Measurements from ENCODE around the gene BTBD9.
"Not testable (repeated sequence)": the region's sequence is repeated elsewhere in the genome, so short reads cannot be mapped to it uniquely, and the experiment has no call there.

BTBD9 gene

DNA sequence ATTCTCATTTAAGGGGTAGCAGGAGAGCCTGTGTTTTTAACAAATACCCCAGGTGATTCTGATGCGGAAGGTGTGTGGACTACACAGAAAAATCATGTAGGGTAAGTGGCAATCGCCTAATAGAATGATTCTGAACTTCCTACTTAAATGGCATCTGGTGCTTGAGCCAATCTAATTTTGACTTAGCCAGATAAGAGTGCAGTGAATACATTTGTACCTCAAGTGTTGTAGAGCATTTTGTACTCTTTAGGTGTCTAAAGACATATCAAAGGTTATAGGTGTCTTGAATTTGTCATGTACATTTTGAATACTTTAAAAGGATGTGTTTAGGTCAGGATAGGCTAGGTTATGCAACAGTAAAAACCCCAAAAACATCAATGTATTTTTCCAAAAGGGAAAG, 10.0 kb upstream of the BTBD9 start:
- no peak for DNase-seq

DNA sequence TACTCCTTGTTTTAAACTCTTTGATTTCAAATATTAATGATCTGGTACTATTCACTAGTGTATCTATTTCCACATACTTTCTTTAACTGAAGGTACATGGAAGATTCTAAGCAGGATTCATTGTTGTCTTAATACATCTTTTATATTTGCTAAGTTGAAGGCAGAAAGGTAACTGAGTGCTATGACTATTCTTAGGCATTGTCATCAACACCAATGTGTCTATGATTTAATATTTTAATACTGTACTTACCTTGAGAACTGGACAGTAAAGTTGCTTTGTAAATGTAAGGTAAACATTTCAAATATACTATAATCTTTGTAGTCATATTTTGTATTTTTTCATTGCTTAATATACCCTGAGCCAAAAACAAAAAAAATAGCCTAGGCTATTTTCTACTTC, 8.9 kb upstream of the BTBD9 start:
- DNase-seq: no peak

GRCh38 chr6:38646166-38646878, 6.6 kb upstream of the BTBD9 start:
- no peak for DNase-seq

DNA sequence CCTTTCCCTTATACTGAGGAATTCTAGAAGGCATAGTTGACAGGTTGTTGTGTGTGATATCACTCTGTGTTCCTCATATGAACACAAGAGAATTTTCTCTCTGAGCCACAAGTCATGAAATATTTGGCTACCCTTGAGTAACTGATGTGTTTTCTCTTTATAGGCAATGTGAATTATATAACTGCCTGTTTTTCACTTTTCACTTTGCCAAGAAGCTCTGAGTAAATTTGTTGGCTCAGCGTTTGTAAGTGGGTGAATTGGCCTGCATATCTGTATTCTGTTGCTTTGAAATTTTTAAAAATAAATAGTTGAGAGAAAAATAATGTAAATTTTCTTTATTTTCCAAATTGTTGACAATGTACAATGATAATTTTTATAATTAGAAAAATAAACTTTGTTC, 5.2 kb upstream of the BTBD9 start:
- DNase-seq: no peak

DNA sequence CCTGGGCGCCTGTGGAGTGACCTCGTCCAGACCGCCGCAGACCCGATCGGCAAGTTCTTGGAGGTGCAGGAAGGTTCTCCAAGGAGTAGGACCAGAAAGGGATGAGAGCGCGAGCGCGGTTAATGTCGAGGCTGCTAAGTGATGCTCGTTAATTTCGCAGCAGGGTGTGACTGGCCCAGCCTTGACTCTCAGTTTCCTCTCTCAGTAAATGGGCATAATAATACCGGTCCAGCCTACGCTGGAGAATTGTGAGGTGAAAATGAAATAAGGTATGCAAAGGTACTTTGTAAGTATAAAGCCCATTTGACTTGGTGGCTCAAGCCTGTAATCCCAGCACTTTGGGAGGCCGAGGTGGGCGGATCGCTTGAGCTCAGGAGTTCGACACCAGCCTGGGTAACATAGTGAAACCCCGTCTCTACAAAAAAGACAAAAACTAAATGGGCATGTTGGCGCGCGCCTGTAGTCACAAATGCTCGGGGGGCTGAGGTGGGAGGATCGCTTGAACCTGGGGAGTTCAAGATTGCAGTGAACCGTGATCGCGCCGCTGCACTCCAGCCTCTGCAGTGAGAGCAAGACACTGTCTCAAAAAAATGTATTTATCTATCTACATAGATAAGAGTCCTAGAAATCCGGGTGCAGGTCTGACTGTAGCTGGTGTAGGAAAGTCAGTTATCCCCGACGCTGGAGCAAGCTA, 634 bp upstream of the BTBD9 start:
- peak in 4 of 56 donors; percentile 5 to 24 (median 11) for DNase-seq

DNA sequence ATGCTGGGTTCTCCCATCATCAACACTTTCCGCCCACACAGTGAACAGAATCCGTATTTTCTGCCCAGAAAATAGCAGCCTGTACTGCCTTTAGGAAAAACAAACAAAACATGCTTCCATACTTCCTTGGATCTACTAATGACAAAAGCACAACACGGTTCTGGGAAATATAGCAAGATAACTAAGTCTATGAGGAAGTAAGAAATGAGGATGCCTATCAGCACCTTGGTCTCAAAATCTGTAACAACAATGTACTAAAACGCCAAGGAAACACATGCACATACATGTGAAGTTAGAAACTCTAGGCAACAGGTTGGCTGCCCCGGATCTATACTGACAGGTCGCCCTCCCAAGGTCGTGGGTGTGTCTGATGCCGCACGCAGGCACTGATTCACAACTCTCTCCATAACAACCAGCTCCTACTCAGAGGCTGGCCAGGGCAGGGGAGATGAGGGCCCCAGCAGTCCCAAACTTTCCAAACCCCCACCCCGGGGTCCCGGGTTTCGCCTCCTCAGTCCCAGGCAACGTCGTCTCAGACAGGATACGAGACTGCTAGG, 710 bp downstream of the BTBD9 start:
- DNase-seq: peak in 33 of 56 donors; percentile 34 to 76 (median 58)

DNA sequence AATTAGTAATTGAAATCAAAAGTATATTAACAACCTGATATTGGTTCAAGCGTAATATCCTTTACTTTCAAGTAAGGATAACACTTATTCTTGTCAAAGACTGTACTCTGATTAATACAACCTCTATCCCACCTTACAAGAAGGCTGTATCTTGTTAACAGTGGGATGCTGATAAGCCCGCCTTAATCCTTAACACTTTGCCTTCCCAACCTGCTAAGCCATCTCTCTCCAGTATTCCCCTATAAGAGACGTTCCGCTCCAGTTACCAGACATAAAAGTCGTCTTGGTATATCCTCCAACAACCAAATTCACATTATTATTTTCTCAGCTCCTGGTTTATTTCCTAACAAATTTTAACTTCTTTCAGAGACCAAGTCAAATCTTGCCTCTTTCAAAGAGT, 2.0 kb downstream of the BTBD9 start:
- no peak for DNase-seq

GRCh38 chr6:38636027-38636426, 3.7 kb downstream of the BTBD9 start:
- DNase-seq: no peak

DNA sequence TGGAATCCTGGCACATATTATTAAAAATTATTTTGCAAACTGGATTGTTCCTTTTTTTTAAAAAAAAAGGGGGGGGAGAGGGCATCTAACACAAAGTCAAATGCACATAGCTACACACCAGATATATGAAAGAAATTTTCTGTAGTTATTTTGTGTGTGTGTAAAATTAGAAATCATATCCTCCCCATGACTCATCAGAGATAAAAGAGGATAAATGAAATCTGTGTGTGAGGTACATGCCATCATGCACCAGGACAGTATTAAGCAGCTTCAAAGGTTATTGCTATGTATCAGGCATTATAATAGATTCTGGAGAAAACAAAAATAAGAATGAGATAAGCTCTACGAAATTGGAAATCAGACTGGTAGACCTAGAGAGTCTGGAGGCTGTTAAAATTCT, 5.2 kb downstream of the BTBD9 start:
- DNase-seq: no peak

DNA sequence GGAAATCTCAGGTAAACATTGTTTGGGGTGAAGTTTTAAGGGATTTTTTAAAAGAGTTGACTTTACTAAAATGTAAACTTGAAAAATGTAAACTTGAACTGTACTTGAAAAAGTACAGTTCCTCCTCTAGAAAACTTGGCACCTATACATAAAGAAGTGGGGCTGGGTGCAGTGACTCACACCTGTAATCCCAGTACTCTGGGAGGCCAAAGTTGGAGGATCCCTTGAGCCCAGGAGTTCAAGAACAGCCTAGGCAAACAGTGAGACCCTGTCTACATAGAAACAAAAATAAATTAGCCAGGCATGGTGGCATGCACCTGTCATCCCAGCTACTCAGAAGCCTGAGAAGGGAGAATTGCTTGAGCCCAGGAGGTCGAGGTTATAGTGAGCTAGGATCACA, 7.2 kb downstream of the BTBD9 start:
- no peak for DNase-seq

GRCh38 chr6:38631186-38631783, 8.4 kb downstream of the BTBD9 start:
- DNase-seq: no peak

- no peak for DNase-seq
These were observed 14.5 kb downstream of the BTBD9 start for GRCh38 chr6:38625217-38625616.

GRCh38 chr6:38619342-38619741, 20.4 kb downstream of the BTBD9 start:
- not testable (repeated sequence) for DNase-seq

GRCh38 chr6:38618301-38618700, 21.4 kb downstream of the BTBD9 start:
- not testable (repeated sequence) for DNase-seq

GRCh38 chr6:38617856-38618255, 21.9 kb downstream of the BTBD9 start:
- no peak for DNase-seq

GRCh38 chr6:38612143-38612965, 27.4 kb downstream of the BTBD9 start:
- no peak for DNase-seq

- DNase-seq: no peak
These were observed 29.6 kb downstream of the BTBD9 start for GRCh38 chr6:38610050-38610625.

GRCh38 chr6:38604700-38605099, 35.0 kb downstream of the BTBD9 start:
- DNase-seq: no peak

- DNase-seq: no peak
These were observed 35.8 kb downstream of the BTBD9 start for GRCh38 chr6:38603966-38604365.

GRCh38 chr6:38603496-38603895, 36.2 kb downstream of the BTBD9 start:
- no peak for DNase-seq

- no peak for DNase-seq
These were observed 39.7 kb downstream of the BTBD9 start for GRCh38 chr6:38599966-38600550.

Measured in nucleus accumbens (tissue), 56 donors.